ENCODE data around the gene TASP1. TPM values are rescaled to one million over a fixed set of nuclear protein-coding genes. Genes with fewer than 3 reads are reported as not detected.

The TASP1 gene
- total RNA-seq, 1 donor, result 9.4 TPM

DNA sequence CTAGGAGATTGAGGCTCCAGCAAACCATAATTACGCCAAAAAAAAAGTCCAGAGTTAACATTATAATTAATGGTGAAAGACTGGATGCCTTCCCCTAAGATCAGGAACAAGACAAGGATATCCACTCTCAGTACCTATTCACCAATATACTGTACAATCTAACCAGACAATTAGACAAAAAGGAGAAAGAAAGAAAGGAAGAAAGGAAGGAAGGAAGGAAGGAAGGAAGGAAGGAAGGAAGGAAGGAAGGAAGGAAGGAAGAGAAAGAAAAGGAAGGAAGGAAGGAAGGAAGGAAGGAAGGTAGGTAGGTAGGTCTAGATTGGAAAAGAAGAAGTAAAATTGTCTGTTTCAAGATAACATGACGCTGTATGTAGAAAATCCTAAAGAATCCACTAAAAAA, 50.7 kb downstream of the TASP1 start:
- Histone ChIP-seq H2AFZ (ENCODE audit: low read length) (no peak overlapping the region), H3K4me1 (ENCODE audit: insufficient read depth, low read length) (no peaks in the 10 kb centered on the region), H3K9me3 (ENCODE audit: low read depth, low read length) (no peaks in the 10 kb centered on the region), H3K36me3 (ENCODE audit: insufficient read depth, low read length) (no peaks in the 10 kb centered on the region), H3K4me2 (ENCODE audit: insufficient read depth, low read length) (no peak overlapping the region), H3K4me3 (ENCODE audit: insufficient read depth, low read length) (no peak overlapping the region), H3K79me2 (ENCODE audit: insufficient read depth, low read length) (no peaks in the 10 kb centered on the region), H3K27ac (ENCODE audit: low read depth, low read length) (no peak overlapping the region), H4K20me1 (ENCODE audit: insufficient read depth, low read length) (no peaks in the 10 kb centered on the region), H3K27me3 (ENCODE audit: insufficient read depth, low read length) (no peaks in the 10 kb centered on the region)
- TF ChIP-seq CTCF (IDR thresholded peaks at IDR 0.05; ENCODE audit: extremely low read depth, low read depth, low read length), result no peak
- no peak for DNase-seq (ENCODE audit: insufficient read length, low spot score, missing footprints)

DNA sequence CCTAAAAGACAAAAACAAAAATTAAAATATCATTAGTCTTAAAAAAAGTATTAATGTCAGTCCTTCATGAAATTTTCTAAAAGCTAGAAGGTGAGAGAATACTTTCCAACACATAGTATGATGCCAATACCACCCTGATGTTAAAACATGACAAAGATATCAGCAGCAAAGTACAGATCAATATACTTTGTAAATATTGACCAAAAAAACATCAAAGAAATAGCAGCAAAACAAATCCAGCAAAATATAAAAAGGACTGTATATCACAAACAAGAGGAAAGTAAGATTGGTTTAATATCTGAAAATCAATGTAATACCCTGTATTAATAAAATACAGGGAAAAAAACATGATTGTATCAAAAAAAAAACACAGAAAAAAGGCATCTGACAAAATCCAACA, 51.4 kb downstream of the TASP1 start:
- Histone ChIP-seq H3K4me3 (ENCODE audit: insufficient read depth, low read length) (no peak overlapping the region), H3K36me3 (ENCODE audit: insufficient read depth, low read length) (no peaks in the 10 kb centered on the region), H3K9me3 (ENCODE audit: low read depth, low read length) (no peaks in the 10 kb centered on the region), H3K27me3 (ENCODE audit: insufficient read depth, low read length) (no peaks in the 10 kb centered on the region), H3K4me2 (ENCODE audit: insufficient read depth, low read length) (no peak overlapping the region), H3K27ac (ENCODE audit: low read depth, low read length) (no peak overlapping the region), H3K79me2 (ENCODE audit: insufficient read depth, low read length) (no peaks in the 10 kb centered on the region), H3K4me1 (ENCODE audit: insufficient read depth, low read length) (no peaks in the 10 kb centered on the region), H2AFZ (ENCODE audit: low read length) (no peak overlapping the region), H4K20me1 (ENCODE audit: insufficient read depth, low read length) (no peaks in the 10 kb centered on the region)
- no peak for TF ChIP-seq CTCF (IDR thresholded peaks at IDR 0.05; ENCODE audit: extremely low read depth, low read depth, low read length)
- no peak for DNase-seq (ENCODE audit: insufficient read length, low spot score, missing footprints)

- no peak overlapping the region for H3K4me3 ChIP-seq (ENCODE audit: insufficient read depth, low read length)
- no peaks in the 10 kb centered on the region for H3K27me3 ChIP-seq (ENCODE audit: insufficient read depth, low read length)
- H4K20me1 ChIP-seq (ENCODE audit: insufficient read depth, low read length), result no peaks in the 10 kb centered on the region
- H3K79me2 ChIP-seq (ENCODE audit: insufficient read depth, low read length), result no peaks in the 10 kb centered on the region
- no peak for DNase-seq (ENCODE audit: insufficient read length, low spot score, missing footprints)
- H3K27ac ChIP-seq (ENCODE audit: low read depth, low read length), result no peak overlapping the region
- no peaks in the 10 kb centered on the region for H3K36me3 ChIP-seq (ENCODE audit: insufficient read depth, low read length)
- no peak overlapping the region for H2AFZ ChIP-seq (ENCODE audit: low read length)
- no peak overlapping the region for H3K4me2 ChIP-seq (ENCODE audit: insufficient read depth, low read length)
- TF ChIP-seq CTCF (IDR thresholded peaks at IDR 0.05; ENCODE audit: extremely low read depth, low read depth, low read length), result no peak
- no peaks in the 10 kb centered on the region for H3K4me1 ChIP-seq (ENCODE audit: insufficient read depth, low read length)
- H3K9me3 ChIP-seq (ENCODE audit: low read depth, low read length), result no peaks in the 10 kb centered on the region
These were observed 52.6 kb downstream of the TASP1 start for GRCh38 chr20:13586133-13586532.

DNA sequence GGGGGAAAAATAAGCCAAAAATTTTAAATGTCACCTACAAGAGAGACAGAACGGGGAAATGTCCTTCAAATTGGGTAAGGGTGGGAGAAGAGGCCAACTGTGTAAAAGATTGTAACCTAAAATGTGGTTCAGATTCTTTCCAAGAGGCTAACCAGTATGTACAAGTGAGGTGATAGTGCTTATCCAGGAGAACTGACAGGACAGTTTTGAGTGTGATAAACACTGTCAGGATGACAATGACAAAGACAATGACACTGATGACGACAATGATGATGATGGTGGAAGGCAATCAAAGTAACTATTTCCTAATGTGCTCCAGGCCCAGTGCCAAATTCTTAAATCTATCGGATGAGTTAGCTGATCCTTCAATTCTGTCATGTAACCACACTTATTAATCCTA, 57.3 kb downstream of the TASP1 start:
- no peak overlapping the region for H3K4me2 ChIP-seq (ENCODE audit: insufficient read depth, low read length)
- no peaks in the 10 kb centered on the region for H4K20me1 ChIP-seq (ENCODE audit: insufficient read depth, low read length)
- H3K4me1 ChIP-seq (ENCODE audit: insufficient read depth, low read length), result no peaks in the 10 kb centered on the region
- H2AFZ ChIP-seq (ENCODE audit: low read length), result no peak overlapping the region
- H3K27me3 ChIP-seq (ENCODE audit: insufficient read depth, low read length), result no peaks in the 10 kb centered on the region
- no peaks in the 10 kb centered on the region for H3K36me3 ChIP-seq (ENCODE audit: insufficient read depth, low read length)
- DNase-seq (ENCODE audit: insufficient read length, low spot score, missing footprints), result no peak
- no peak for TF ChIP-seq CTCF (IDR thresholded peaks at IDR 0.05; ENCODE audit: extremely low read depth, low read depth, low read length)
- H3K9me3 ChIP-seq (ENCODE audit: low read depth, low read length), result no peaks in the 10 kb centered on the region
- H3K4me3 ChIP-seq (ENCODE audit: insufficient read depth, low read length), result no peak overlapping the region
- H3K27ac ChIP-seq (ENCODE audit: low read depth, low read length), result no peak overlapping the region
- H3K79me2 ChIP-seq (ENCODE audit: insufficient read depth, low read length), result no peaks in the 10 kb centered on the region

All from osteoblast (primary cell).